HEK293 (cell line): ENCODE data around the gene SERINC3.
A peak's percentile ranks its signal among the peaks of the same experiment; 100 is the strongest.

ENCODE experiments used
- CTCF ChIP-seq: fragments of 450-650 bp; formaldehyde crosslinking; IDR thresholded peaks from 2 replicates; pipeline ENCODE4 v1.5.1; 2016; ENCODE audit warnings: missing biosample characterization, missing genetic modification characterization
- GLI4 ChIP-seq: fragments of 450-650 bp; formaldehyde crosslinking; IDR thresholded peaks from 2 replicates; pipeline ENCODE4 v1.5.1; 2016; ENCODE audit warnings: missing biosample characterization, missing genetic modification characterization
- KLF1 ChIP-seq: fragments of 450-650 bp; formaldehyde crosslinking; IDR thresholded peaks from 2 replicates; pipeline ENCODE4 v1.5.1; 2016; ENCODE audit warnings: missing biosample characterization, missing genetic modification characterization
- KLF8 ChIP-seq: fragments of 450-650 bp; formaldehyde crosslinking; IDR thresholded peaks from 2 replicates; pipeline ENCODE4 v1.5.1; 2016; ENCODE audit warnings: missing biosample characterization, missing genetic modification characterization
- MYNN ChIP-seq: fragments of 450-650 bp; formaldehyde crosslinking; IDR thresholded peaks from 2 replicates; pipeline ENCODE4 v1.5.1; 2016; ENCODE audit warnings: missing biosample characterization, missing genetic modification characterization, borderline replicate concordance
- YY1 ChIP-seq: fragments of 450-650 bp; formaldehyde crosslinking; IDR thresholded peaks from 2 replicates; pipeline ENCODE4 v1.5.1; 2018; ENCODE audit warnings: missing biosample characterization, missing genetic modification characterization
- ZBTB49 ChIP-seq: fragments of 450-650 bp; formaldehyde crosslinking; IDR thresholded peaks from 2 replicates; pipeline ENCODE4 v1.5.1; 2016; ENCODE audit warnings: missing biosample characterization, missing genetic modification characterization, low read depth
- ZFP69B ChIP-seq: fragments of 450-650 bp; formaldehyde crosslinking; IDR thresholded peaks from 2 replicates; pipeline ENCODE4 v1.5.1; 2016; ENCODE audit warnings: missing biosample characterization, missing genetic modification characterization
- ZIC2 ChIP-seq: fragments of 450-650 bp; formaldehyde crosslinking; IDR thresholded peaks from 2 replicates; pipeline ENCODE4 v1.5.1; 2016; ENCODE audit warnings: missing biosample characterization, missing genetic modification characterization
- ZNF146 ChIP-seq: fragments of 450-650 bp; formaldehyde crosslinking; IDR thresholded peaks from 2 replicates; pipeline ENCODE4 v1.5.1; 2016; ENCODE audit warnings: missing biosample characterization, missing genetic modification characterization
- ZNF157 ChIP-seq: fragments of 450-650 bp; formaldehyde crosslinking; IDR thresholded peaks from 2 replicates; pipeline ENCODE4 v1.5.1; 2016; ENCODE audit warnings: missing biosample characterization, missing genetic modification characterization
- ZNF16 ChIP-seq: fragments of 450-650 bp; formaldehyde crosslinking; IDR thresholded peaks from 2 replicates; pipeline ENCODE4 v1.5.1; 2016; ENCODE audit warnings: low read depth, missing biosample characterization, missing genetic modification characterization
- ZNF175 ChIP-seq: fragments of 450-650 bp; formaldehyde crosslinking; IDR thresholded peaks from 2 replicates; pipeline ENCODE4 v1.5.1; 2016; ENCODE audit warnings: missing biosample characterization, missing genetic modification characterization
- ZNF184 ChIP-seq: fragments of 450-650 bp; IDR thresholded peaks from 2 replicates; pipeline ENCODE4 v1.5.1; 2018; ENCODE audit warnings: missing biosample characterization, mild to moderate bottlenecking, missing genetic modification characterization
- ZNF211 ChIP-seq: fragments of 450-650 bp; formaldehyde crosslinking; IDR thresholded peaks from 2 replicates; pipeline ENCODE4 v1.5.1; 2016; ENCODE audit warnings: low read depth, missing biosample characterization, missing genetic modification characterization
- ZNF302 ChIP-seq: fragments of 450-650 bp; formaldehyde crosslinking; IDR thresholded peaks from 2 replicates; pipeline ENCODE4 v1.5.1; 2016; ENCODE audit warnings: missing biosample characterization, missing genetic modification characterization, low read depth
- ZNF366 ChIP-seq: fragments of 450-650 bp; formaldehyde crosslinking; conservative IDR thresholded peaks from 2 replicates; pipeline ENCODE4 v1.5.1; 2016; ENCODE audit warnings: missing biosample characterization, missing genetic modification characterization
- ZNF398 ChIP-seq: fragments of 450-650 bp; formaldehyde crosslinking; IDR thresholded peaks from 2 replicates; pipeline ENCODE4 v1.5.1; 2017; ENCODE audit warnings: missing biosample characterization, missing genetic modification characterization
- ZNF449 ChIP-seq: fragments of 450-650 bp; formaldehyde crosslinking; IDR thresholded peaks from 2 replicates; pipeline ENCODE4 v1.5.1; 2017; ENCODE audit warnings: missing biosample characterization, mild to moderate bottlenecking, missing genetic modification characterization, moderate library complexity
- ZNF513 ChIP-seq: fragments of 450-650 bp; IDR thresholded peaks from 2 replicates; pipeline ENCODE4 v1.5.1; 2018; ENCODE audit warnings: missing biosample characterization, missing genetic modification characterization
- ZNF558 ChIP-seq: fragments of 450-650 bp; formaldehyde crosslinking; IDR thresholded peaks from 2 replicates; pipeline ENCODE4 v1.5.1; 2016; ENCODE audit warnings: missing biosample characterization, missing genetic modification characterization
- ZNF571 ChIP-seq: fragments of 450-650 bp; formaldehyde crosslinking; IDR thresholded peaks from 2 replicates; pipeline ENCODE4 v1.5.0; 2017; ENCODE audit warnings: missing biosample characterization, missing genetic modification characterization
- ZNF610 ChIP-seq: fragments of 450-650 bp; formaldehyde crosslinking; IDR thresholded peaks from 2 replicates; pipeline ENCODE4 v1.5.1; 2016; ENCODE audit warnings: missing biosample characterization, missing genetic modification characterization, borderline replicate concordance
- ZNF624 ChIP-seq: fragments of 450-650 bp; formaldehyde crosslinking; IDR thresholded peaks from 2 replicates; pipeline ENCODE4 v1.5.1; 2017; ENCODE audit warnings: missing biosample characterization, missing genetic modification characterization
- ZNF664 ChIP-seq: fragments of 450-650 bp; formaldehyde crosslinking; IDR thresholded peaks from 2 replicates; pipeline ENCODE4 v1.5.1; 2016; ENCODE audit warnings: missing biosample characterization, missing genetic modification characterization
- ZNF692 ChIP-seq: fragments of 450-650 bp; formaldehyde crosslinking; IDR thresholded peaks from 2 replicates; pipeline ENCODE4 v1.5.1; 2016; ENCODE audit warnings: missing biosample characterization, missing genetic modification characterization
- ZNF701 ChIP-seq: fragments of 450-650 bp; formaldehyde crosslinking; IDR thresholded peaks from 2 replicates; pipeline ENCODE4 v1.5.1; 2016; ENCODE audit warnings: missing biosample characterization, missing genetic modification characterization
- ZNF768 ChIP-seq: fragments of 450-650 bp; formaldehyde crosslinking; IDR thresholded peaks from 2 replicates; pipeline ENCODE4 v1.5.1; 2018; ENCODE audit warnings: missing biosample characterization, mild to moderate bottlenecking, missing genetic modification characterization
- ZNF792 ChIP-seq: fragments of 450-650 bp; formaldehyde crosslinking; IDR thresholded peaks from 2 replicates; pipeline ENCODE4 v1.5.1; 2016; ENCODE audit warnings: missing biosample characterization, missing genetic modification characterization
- ZNF843 ChIP-seq: fragments of 450-650 bp; formaldehyde crosslinking; IDR thresholded peaks from 2 replicates; pipeline ENCODE4 v1.5.1; 2016; ENCODE audit warnings: missing biosample characterization, missing genetic modification characterization

SERINC3 gene

GRCh38 chr20:44475694-44476560 lies 45.9 kb downstream of the SERINC3 start, which contains the start of gene TTPAL (continued):
- peak; percentile 65; the same call in 1 of the 2 replicates for TF ChIP-seq CTCF
- peak; percentile 83 for TF ChIP-seq KLF1 (tag by site-specific recombination)
- TF ChIP-seq ZNF792: no peak
- no peak for TF ChIP-seq ZNF571 (tag by site-specific recombination)
- no peak for TF ChIP-seq ZNF624 (tag by site-specific recombination)
- no peak for TF ChIP-seq ZNF175 (tag by site-specific recombination)
- peak; percentile 62; the same call in 1 of the 2 replicates for TF ChIP-seq ZFP69B (tag by site-specific recombination)
- no peak for TF ChIP-seq YY1
- TF ChIP-seq KLF8 (tag by site-specific recombination): peak; percentile 94
- TF ChIP-seq ZNF157 (tag by site-specific recombination): no peak
- TF ChIP-seq GLI4 (tag by site-specific recombination): no peak
- TF ChIP-seq ZIC2 (tag by site-specific recombination): peak; percentile 83
- TF ChIP-seq ZNF692 (tag by site-specific recombination): peak; percentile 76; the same call in 1 of the 2 replicates
- TF ChIP-seq ZNF16 (tag by site-specific recombination): no peak
- TF ChIP-seq ZNF211: no peak
- TF ChIP-seq ZNF701 (tag by site-specific recombination): no peak
- no peak for TF ChIP-seq ZNF146 (tag by site-specific recombination)
- TF ChIP-seq ZNF366 (tag by site-specific recombination): 0 out of 2 replicates have a peak, but pooled peaks have one; percentile 27
- TF ChIP-seq ZNF768 (tag by site-specific recombination): no peak
- no peak; the same call in 1 of the 2 replicates for TF ChIP-seq ZNF449 (tag by site-specific recombination)
- TF ChIP-seq ZNF558: no peak
- TF ChIP-seq ZNF843 (tag by site-specific recombination): peak; percentile 65; the same call in 1 of the 2 replicates
- TF ChIP-seq ZNF513 (tag by site-specific recombination): no peak
- TF ChIP-seq ZNF302 (tag by site-specific recombination): no peak
- TF ChIP-seq ZNF184 (tag by site-specific recombination): no peak
- TF ChIP-seq MYNN (tag by site-specific recombination): no peak
- no peak for TF ChIP-seq ZNF664 (tag by site-specific recombination)
- TF ChIP-seq ZBTB49 (tag by site-specific recombination): no peak
- TF ChIP-seq ZNF398 (tag by site-specific recombination): no peak
- peak; percentile 75; the same call in 1 of the 2 replicates for TF ChIP-seq ZNF610 (tag by site-specific recombination)
